ENCODE results near the gene DHX15. TPM values are rescaled to one million over a fixed set of nuclear protein-coding genes. Genes with fewer than 3 reads are reported as not detected.

The DHX15 gene
- total and polyA plus RNA-seq, 2 experiments from 2014 or later = 226 to 372 TPM

GRCh38 chr4:24570172-24570571 is 14.2 kb downstream of the DHX15 start:
- H3K4me2 ChIP-seq = no peak overlapping the region
- peaks cover 43% of the 10 kb centered on the region; the same call in 1 of the 2 replicates for H3K36me3 ChIP-seq (ENCODE audit: insufficient read depth)
- peaks cover 26% of the 10 kb centered on the region for H3K4me1 ChIP-seq (ENCODE audit: insufficient read depth)
- Mint-ChIP-seq H3K27ac (no peak overlapping the region), H3K27me3 (ENCODE audit: insufficient read depth, low read depth, poor library complexity) (peaks cover 7% of the 10 kb centered on the region), H3K9me3 (no peaks in the 10 kb centered on the region; the same call in 2 of the 3 replicates), H3K36me3 (ENCODE audit: low read depth) (peaks cover 94% of the 10 kb centered on the region), H3K4me3 (no peak overlapping the region), H3K4me1 (peaks cover 31% of the 10 kb centered on the region)
- no peaks in the 10 kb centered on the region for H3K9me2 ChIP-seq (ENCODE audit: insufficient read depth)
- peaks cover 100% of the 10 kb centered on the region for H3K79me2 ChIP-seq (replicated peaks; ENCODE audit: insufficient read depth)
- H3F3A ChIP-seq (replicated peaks; ENCODE audit: low read depth) = peaks cover under 1% of the 10 kb centered on the region; the same call in 1 of the 2 replicates
- DNase-seq (ENCODE audit: low spot score) = no peak
- peaks cover 92% of the 10 kb centered on the region for H4K20me1 ChIP-seq (replicated peaks; ENCODE audit: insufficient read depth)
- no peaks in the 10 kb centered on the region for H3K27me3 ChIP-seq (ENCODE audit: insufficient read depth)
- H3K27ac ChIP-seq (ENCODE audit: low read depth) = 0 out of 2 replicates have a peak overlapping the region, but pooled peaks have one; percentile 1
- no peak overlapping the region for H2AFZ ChIP-seq
- no peak for TF ChIP-seq ZNF114 (CRISPR knock-in tag; IDR thresholded peaks at IDR 0.05)
- TF ChIP-seq EZH2 (IDR thresholded peaks at IDR 0.05; ENCODE audit: low read depth, unreplicated experiment) = no peak
- no peak for TF ChIP-seq ZNF462 (CRISPR knock-in tag; IDR thresholded peaks at IDR 0.05)
- no peak for TF ChIP-seq ZNF331 (CRISPR knock-in tag; IDR thresholded peaks at IDR 0.05; ENCODE audit: low read depth)
- TF ChIP-seq CTCF (conservative IDR thresholded peaks at IDR 0.05; ENCODE audit: low read depth in 2 of 2) = no peak
- no peak for TF ChIP-seq ETS1 (IDR thresholded peaks at IDR 0.05)
- no peak for TF ChIP-seq REST (IDR thresholded peaks at IDR 0.05; ENCODE audit: unreplicated experiment)
- TF ChIP-seq EZH2phosphoT487 (IDR thresholded peaks at IDR 0.05; ENCODE audit: unreplicated experiment) = no peak
- no peak for TF ChIP-seq JUNB (IDR thresholded peaks at IDR 0.05; ENCODE audit: unreplicated experiment)
- TF ChIP-seq POLR2AphosphoS5 (IDR thresholded peaks at IDR 0.05; ENCODE audit: low read depth) = no peak
- no peak for TF ChIP-seq STAT1 (IDR thresholded peaks at IDR 0.05; ENCODE audit: unreplicated experiment)
- no peak for TF ChIP-seq CREB1 (CRISPR knock-in tag; IDR thresholded peaks at IDR 0.05; ENCODE audit: low read depth)
- no peak for TF ChIP-seq NANOG (IDR thresholded peaks at IDR 0.05; ENCODE audit: borderline replicate concordance)
- no peak overlapping the region for H3K4me3 ChIP-seq
- ATAC-seq = no peak

Measured in GM23338 (cell line).